Measurements from ENCODE around the gene DENND5A. TPM values are rescaled to one million over a fixed set of nuclear protein-coding genes. Genes with fewer than 3 reads are reported as not detected.

The DENND5A gene
- total RNA-seq, 1 donor from 2014 or later: 76.0 TPM

- H3K27me3 Mint-ChIP-seq: no peaks in the 10 kb centered on the region
- H3K4me3 Mint-ChIP-seq: no peak overlapping the region
- peaks cover 35% of the 10 kb centered on the region for H3K36me3 Mint-ChIP-seq
- no peak for DNase-seq (ENCODE audit: extremely low spot score, unreplicated experiment)
- no peaks in the 10 kb centered on the region for H3K9me3 Mint-ChIP-seq
- TF ChIP-seq CTCF (conservative IDR thresholded peaks at IDR 0.05): peak; percentile 28
- peaks cover 5% of the 10 kb centered on the region for H3K4me1 Mint-ChIP-seq (ENCODE audit: unreplicated experiment)
- H3K27ac Mint-ChIP-seq: peak overlapping the region; percentile 22
Measured at GRCh38 chr11:9138133-9138453, 127.1 kb downstream of the DENND5A start.

- H3K27ac Mint-ChIP-seq: peak overlapping the region; percentile 22
- H3K4me3 Mint-ChIP-seq: no peak overlapping the region
- peak; percentile 94 for TF ChIP-seq CTCF (conservative IDR thresholded peaks at IDR 0.05)
- no peaks in the 10 kb centered on the region for H3K27me3 Mint-ChIP-seq
- peak; percentile 81 for DNase-seq (ENCODE audit: extremely low spot score, unreplicated experiment)
- H3K4me1 Mint-ChIP-seq (ENCODE audit: unreplicated experiment): peaks cover 5% of the 10 kb centered on the region
- H3K36me3 Mint-ChIP-seq: peaks cover 32% of the 10 kb centered on the region
- no peaks in the 10 kb centered on the region for H3K9me3 Mint-ChIP-seq
Measured at GRCh38 chr11:9137293-9138132, 127.6 kb downstream of the DENND5A start.

- peaks cover 27% of the 10 kb centered on the region for H3K36me3 Mint-ChIP-seq
- H3K9me3 Mint-ChIP-seq: no peaks in the 10 kb centered on the region
- no peak for DNase-seq (ENCODE audit: extremely low spot score, unreplicated experiment)
- H3K27me3 Mint-ChIP-seq: no peaks in the 10 kb centered on the region
- H3K4me3 Mint-ChIP-seq: no peak overlapping the region
- no peak for TF ChIP-seq CTCF (conservative IDR thresholded peaks at IDR 0.05)
- H3K27ac Mint-ChIP-seq: no peak overlapping the region
- H3K4me1 Mint-ChIP-seq (ENCODE audit: unreplicated experiment): peaks cover 5% of the 10 kb centered on the region
Measured at GRCh38 chr11:9136741-9137140, 128.4 kb downstream of the DENND5A start.

GRCh38 chr11:9133956-9134355 lies 131.2 kb downstream of the DENND5A start:
- H3K9me3 Mint-ChIP-seq: no peaks in the 10 kb centered on the region
- H3K4me1 Mint-ChIP-seq (ENCODE audit: unreplicated experiment): peaks cover 5% of the 10 kb centered on the region
- DNase-seq (ENCODE audit: extremely low spot score, unreplicated experiment): no peak
- H3K4me3 Mint-ChIP-seq: no peak overlapping the region
- H3K36me3 Mint-ChIP-seq: peaks cover 19% of the 10 kb centered on the region
- no peak for TF ChIP-seq CTCF (conservative IDR thresholded peaks at IDR 0.05)
- H3K27me3 Mint-ChIP-seq: no peaks in the 10 kb centered on the region
- H3K27ac Mint-ChIP-seq: no peak overlapping the region

- Mint-ChIP-seq H3K4me3 (no peak overlapping the region), H3K9me3 (peaks cover 4% of the 10 kb centered on the region), H3K27ac (no peak overlapping the region), H3K36me3 (peaks cover 18% of the 10 kb centered on the region), H3K27me3 (no peaks in the 10 kb centered on the region), H3K4me1 (ENCODE audit: unreplicated experiment) (no peaks in the 10 kb centered on the region)
- TF ChIP-seq CTCF (conservative IDR thresholded peaks at IDR 0.05): no peak
- no peak for DNase-seq (ENCODE audit: extremely low spot score, unreplicated experiment)
Measured at GRCh38 chr11:9132203-9132878, 132.8 kb downstream of the DENND5A start.
